ENCODE results near the gene MYLK. TPM values are rescaled to one million over a fixed set of nuclear protein-coding genes. Genes with fewer than 3 reads are reported as not detected.

The MYLK gene
- polyA plus RNA-seq, 3 donors = 0.35 to 1.3 (median 0.51) TPM

DNA sequence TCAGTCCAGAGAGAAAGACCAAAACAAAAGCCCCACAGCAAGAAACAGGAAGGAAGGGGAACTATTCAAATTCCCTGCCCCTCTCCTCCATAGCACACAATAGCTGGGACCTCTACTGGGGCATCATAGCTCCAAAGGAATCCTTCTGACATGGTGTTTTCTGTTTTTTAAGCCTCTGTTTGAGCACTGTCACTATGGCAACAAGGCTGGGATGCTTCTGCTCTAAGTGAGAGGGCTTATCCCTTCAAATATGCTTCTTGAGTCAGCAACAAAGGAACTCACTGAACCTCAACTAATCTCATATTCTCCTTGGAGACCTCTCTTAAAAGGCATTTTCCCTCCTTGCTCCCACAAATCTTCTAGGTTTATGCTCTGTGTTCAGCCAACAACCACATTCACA, 40.5 kb downstream of the MYLK start:
- Mint-ChIP-seq H3K27me3 (ENCODE audit: low read depth in 3 of 3) (no peaks in the 10 kb centered on the region), H3K4me1 (no peaks in the 10 kb centered on the region), H3K9me3 (peaks cover 6 to 44% (median 13%) of the 10 kb centered on the region in 7 donors), H3K27ac (no peak overlapping the region), H3K4me3 (no peak overlapping the region), H3K36me3 (no peaks in the 10 kb centered on the region)
- Histone ChIP-seq H3K9ac (ENCODE audit: insufficient read depth, low read length, poor library complexity, severe bottlenecking) (no peak overlapping the region), H3K27ac (ENCODE audit: low read depth in 1 of 2, low read length in 2 of 2) (no peak overlapping the region), H4K20me1 (ENCODE audit: insufficient read depth, low read length) (no peaks in the 10 kb centered on the region), H3K27me3 (ENCODE audit: control insufficient read depth in 2 of 2, insufficient read depth in 2 of 2, low read length in 2 of 2) (no peaks in the 10 kb centered on the region), H3K79me2 (ENCODE audit: insufficient read depth, low read length) (no peaks in the 10 kb centered on the region), H3K9me3 (replicated peaks in 1 of 2; ENCODE audit: control insufficient read depth in 1 of 2, insufficient read depth in 1 of 2, low read length in 2 of 2) (peaks cover 5 to 12% of the 10 kb centered on the region in 2 donors), H2AFZ (ENCODE audit: insufficient read depth, low read depth, low read length, poor library complexity, severe bottlenecking) (no peak overlapping the region), H3K4me3 (replicated peaks in 1 of 3; ENCODE audit: low read depth in 2 of 3, low read length in 3 of 3) (no peak overlapping the region), H3K36me3 (replicated peaks in 1 of 2; ENCODE audit: control insufficient read depth in 1 of 2, insufficient read depth in 2 of 2, low read length in 2 of 2) (no peaks in the 10 kb centered on the region), H3K4me1 (ENCODE audit: control insufficient read depth in 1 of 2, insufficient read depth in 2 of 2, low read length in 2 of 2) (no peaks in the 10 kb centered on the region), H3K4me2 (replicated peaks; ENCODE audit: extremely low read depth, low read length, poor library complexity, severe bottlenecking) (no peak overlapping the region)
- TF ChIP-seq, protein P1, sequence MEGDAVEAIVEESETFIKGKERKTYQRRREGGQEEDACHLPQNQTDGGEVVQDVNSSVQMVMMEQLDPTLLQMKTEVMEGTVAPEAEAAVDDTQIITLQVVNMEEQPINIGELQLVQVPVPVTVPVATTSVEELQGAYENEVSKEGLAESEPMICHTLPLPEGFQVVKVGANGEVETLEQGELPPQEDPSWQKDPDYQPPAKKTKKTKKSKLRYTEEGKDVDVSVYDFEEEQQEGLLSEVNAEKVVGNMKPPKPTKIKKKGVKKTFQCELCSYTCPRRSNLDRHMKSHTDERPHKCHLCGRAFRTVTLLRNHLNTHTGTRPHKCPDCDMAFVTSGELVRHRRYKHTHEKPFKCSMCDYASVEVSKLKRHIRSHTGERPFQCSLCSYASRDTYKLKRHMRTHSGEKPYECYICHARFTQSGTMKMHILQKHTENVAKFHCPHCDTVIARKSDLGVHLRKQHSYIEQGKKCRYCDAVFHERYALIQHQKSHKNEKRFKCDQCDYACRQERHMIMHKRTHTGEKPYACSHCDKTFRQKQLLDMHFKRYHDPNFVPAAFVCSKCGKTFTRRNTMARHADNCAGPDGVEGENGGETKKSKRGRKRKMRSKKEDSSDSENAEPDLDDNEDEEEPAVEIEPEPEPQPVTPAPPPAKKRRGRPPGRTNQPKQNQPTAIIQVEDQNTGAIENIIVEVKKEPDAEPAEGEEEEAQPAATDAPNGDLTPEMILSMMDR (IDR thresholded peaks at IDR 0.05) = no peak
- intact Hi-C loops (cut with micrococcal nuclease) = no loop called here
- no peak for DNase-seq

DNA sequence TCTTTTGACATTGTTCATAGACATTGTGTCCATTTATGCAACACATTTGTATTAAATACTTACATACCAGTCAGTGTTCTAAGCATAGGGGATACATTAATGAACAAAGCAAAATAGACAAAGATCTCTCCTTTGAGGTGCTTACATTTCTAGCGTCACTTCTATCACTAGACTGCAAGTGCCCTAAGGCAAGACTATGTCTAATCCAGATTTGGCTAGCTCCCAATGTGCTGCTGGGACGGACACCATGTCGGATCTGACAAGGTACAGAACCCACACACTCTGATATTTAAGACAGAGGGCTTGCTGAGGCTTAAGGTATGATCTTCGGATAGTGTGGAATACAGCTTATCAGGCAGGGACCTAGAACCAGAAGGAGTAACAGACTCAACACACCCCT, 41.4 kb downstream of the MYLK start:
- TF ChIP-seq, protein P1 (IDR thresholded peaks at IDR 0.05) = no peak
- H3K9me3 Mint-ChIP-seq = peaks cover 8 to 39% (median 13%) of the 10 kb centered on the region in 7 donors
- H3K27me3 ChIP-seq (ENCODE audit: control insufficient read depth in 2 of 2, insufficient read depth in 2 of 2, low read length in 2 of 2) = no peaks in the 10 kb centered on the region
- H3K9me3 ChIP-seq (replicated peaks in 1 of 2; ENCODE audit: control insufficient read depth in 1 of 2, insufficient read depth in 1 of 2, low read length in 2 of 2) = peaks cover 5 to 12% of the 10 kb centered on the region in 2 donors
- H3K36me3 Mint-ChIP-seq = no peaks in the 10 kb centered on the region
- H4K20me1 ChIP-seq (ENCODE audit: insufficient read depth, low read length) = no peaks in the 10 kb centered on the region
- H3K9ac ChIP-seq (ENCODE audit: insufficient read depth, low read length, poor library complexity, severe bottlenecking) = no peak overlapping the region
- no peaks in the 10 kb centered on the region for H3K79me2 ChIP-seq (ENCODE audit: insufficient read depth, low read length)
- H3K4me2 ChIP-seq (replicated peaks; ENCODE audit: extremely low read depth, low read length, poor library complexity, severe bottlenecking) = no peak overlapping the region
- intact Hi-C loops (cut with micrococcal nuclease) = no loop called here
- no peaks in the 10 kb centered on the region for H3K4me1 Mint-ChIP-seq
- no peaks in the 10 kb centered on the region for H3K27me3 Mint-ChIP-seq (ENCODE audit: low read depth in 3 of 3)
- H3K36me3 ChIP-seq (replicated peaks in 1 of 2; ENCODE audit: control insufficient read depth in 1 of 2, insufficient read depth in 2 of 2, low read length in 2 of 2) = no peaks in the 10 kb centered on the region
- H2AFZ ChIP-seq (ENCODE audit: insufficient read depth, low read depth, low read length, poor library complexity, severe bottlenecking) = no peak overlapping the region
- H3K4me1 ChIP-seq (ENCODE audit: control insufficient read depth in 1 of 2, insufficient read depth in 2 of 2, low read length in 2 of 2) = no peaks in the 10 kb centered on the region
- H3K27ac Mint-ChIP-seq = no peak overlapping the region
- no peak overlapping the region for H3K4me3 ChIP-seq (replicated peaks in 1 of 3; ENCODE audit: low read depth in 2 of 3, low read length in 3 of 3)
- H3K4me3 Mint-ChIP-seq = no peak overlapping the region
- 100% methylated on average over 1 of the region's 4 CpGs for WGBS (ENCODE audit: insufficient coverage)
- no peak overlapping the region for H3K27ac ChIP-seq (ENCODE audit: low read depth in 1 of 2, low read length in 2 of 2)
- DNase-seq = no peak

Measured in CD14-positive monocyte (primary cell).